Measurements from ENCODE around the gene CEP131. TPM values are rescaled to one million over a fixed set of nuclear protein-coding genes. Genes with fewer than 3 reads are reported as not detected.

The CEP131 gene
- total and polyA plus RNA-seq, 8 donors, result 4.8 to 75.0 (median 12.1) TPM

GRCh38 chr17:81170727-81171494 is 51.9 kb downstream of the CEP131 start:
- intact Hi-C loops (cut with DNase I; ENCODE audit: low total_unique reads), result no loop called here
- 87 to 92% (median 91%) methylated on average over 12 to 15 of the region's 15 CpGs for WGBS, 5 donors
- TF ChIP-seq CTCF (IDR thresholded peaks at IDR 0.05) (no peak), EP300 (IDR thresholded peaks at IDR 0.05) (no peak), POLR2A (IDR thresholded peaks at IDR 0.05) (no peak)

GRCh38 chr17:81169870-81170309 is 52.9 kb downstream of the CEP131 start:
- H3K27ac ChIP-seq, result no peak overlapping the region
- H3K4me3 ChIP-seq, result no peak overlapping the region
- intact Hi-C loops (cut with DNase I; ENCODE audit: low total_unique reads), result no loop called here
- peaks cover 0 to 37% (median 18%) of the 10 kb centered on the region in 3 donors for H3K27me3 ChIP-seq
- peaks cover 6 to 24% (median 17%) of the 10 kb centered on the region in 4 donors for H3K4me1 ChIP-seq
- no peaks in the 10 kb centered on the region for H3K36me3 ChIP-seq
- DNase-seq, result no peak
- no peaks in the 10 kb centered on the region for H3K9me3 ChIP-seq
- 76 to 98% (median 95%) methylated on average over 3 of the region's 3 CpGs for WGBS, 5 donors
- no peak for TF ChIP-seq CTCF (IDR thresholded peaks at IDR 0.05)
- TF ChIP-seq POLR2AphosphoS5 (IDR thresholded peaks at IDR 0.05), result no peak
- TF ChIP-seq EP300 (IDR thresholded peaks at IDR 0.05), result no peak

More at GRCh38 chr17:81170727-81171494, 51.9 kb downstream of the CEP131 start:
- peaks cover 0 to 7% (median 0%) of the 10 kb centered on the region in 4 donors for H3K9me3 ChIP-seq
- no peak overlapping the region for H3K4me3 ChIP-seq
- H3K4me1 ChIP-seq, result peaks cover 0 to 15% (median 8%) of the 10 kb centered on the region in 4 donors
- peaks cover 0 to 27% (median 9%) of the 10 kb centered on the region in 3 donors for H3K27me3 ChIP-seq
- no peak overlapping the region for H3K27ac ChIP-seq
- no peaks in the 10 kb centered on the region for H3K36me3 ChIP-seq
- no peak for DNase-seq

- no peak for DNase-seq
- Histone ChIP-seq H3K36me3 (no peaks in the 10 kb centered on the region), H3K4me1 (peaks cover 6 to 33% (median 23%) of the 10 kb centered on the region in 4 donors), H3K9me3 (no peaks in the 10 kb centered on the region), H3K4me3 (no peak overlapping the region), H3K27me3 (peaks cover 0 to 56% (median 22%) of the 10 kb centered on the region in 3 donors), H3K27ac (no peak overlapping the region)
- no peak for TF ChIP-seq CTCF (IDR thresholded peaks at IDR 0.05)
- no peak for TF ChIP-seq POLR2AphosphoS5 (IDR thresholded peaks at IDR 0.05)
- TF ChIP-seq POLR2A (IDR thresholded peaks at IDR 0.05), result no peak
- no peak for TF ChIP-seq EP300 (IDR thresholded peaks at IDR 0.05)
- 90 to 94% (median 92%) methylated on average over 7 of the region's 7 CpGs for WGBS, 5 donors
- intact Hi-C loops (cut with DNase I; ENCODE audit: low total_unique reads), result no loop called here
These were observed 55.1 kb downstream of the CEP131 start for GRCh38 chr17:81167638-81168037.

GRCh38 chr17:81167194-81167524 is 55.6 kb downstream of the CEP131 start:
- no peak overlapping the region for H3K27ac ChIP-seq
- H3K9me3 ChIP-seq, result no peaks in the 10 kb centered on the region
- TF ChIP-seq CTCF (IDR thresholded peaks at IDR 0.05), result no peak
- TF ChIP-seq POLR2A (IDR thresholded peaks at IDR 0.05), result no peak
- TF ChIP-seq EP300 (IDR thresholded peaks at IDR 0.05), result no peak
- no peak for TF ChIP-seq POLR2AphosphoS5 (IDR thresholded peaks at IDR 0.05)
- DNase-seq, result no peak
- no peak overlapping the region for H3K4me3 ChIP-seq
- peaks cover 6 to 31% (median 22%) of the 10 kb centered on the region in 4 donors for H3K4me1 ChIP-seq
- H3K27me3 ChIP-seq, result peaks cover 0 to 56% (median 22%) of the 10 kb centered on the region in 3 donors
- intact Hi-C loops (cut with DNase I; ENCODE audit: low total_unique reads), result no loop called here
- no peaks in the 10 kb centered on the region for H3K36me3 ChIP-seq
- WGBS, 5 donors, result 95 to 98% (median 96%) methylated on average over 4 of the region's 4 CpGs
